ENCODE data around the gene MYH11. TPM values are rescaled to one million over a fixed set of nuclear protein-coding genes. Genes with fewer than 3 reads are reported as not detected.

Gene MYH11
- not detected for total RNA-seq

DNA sequence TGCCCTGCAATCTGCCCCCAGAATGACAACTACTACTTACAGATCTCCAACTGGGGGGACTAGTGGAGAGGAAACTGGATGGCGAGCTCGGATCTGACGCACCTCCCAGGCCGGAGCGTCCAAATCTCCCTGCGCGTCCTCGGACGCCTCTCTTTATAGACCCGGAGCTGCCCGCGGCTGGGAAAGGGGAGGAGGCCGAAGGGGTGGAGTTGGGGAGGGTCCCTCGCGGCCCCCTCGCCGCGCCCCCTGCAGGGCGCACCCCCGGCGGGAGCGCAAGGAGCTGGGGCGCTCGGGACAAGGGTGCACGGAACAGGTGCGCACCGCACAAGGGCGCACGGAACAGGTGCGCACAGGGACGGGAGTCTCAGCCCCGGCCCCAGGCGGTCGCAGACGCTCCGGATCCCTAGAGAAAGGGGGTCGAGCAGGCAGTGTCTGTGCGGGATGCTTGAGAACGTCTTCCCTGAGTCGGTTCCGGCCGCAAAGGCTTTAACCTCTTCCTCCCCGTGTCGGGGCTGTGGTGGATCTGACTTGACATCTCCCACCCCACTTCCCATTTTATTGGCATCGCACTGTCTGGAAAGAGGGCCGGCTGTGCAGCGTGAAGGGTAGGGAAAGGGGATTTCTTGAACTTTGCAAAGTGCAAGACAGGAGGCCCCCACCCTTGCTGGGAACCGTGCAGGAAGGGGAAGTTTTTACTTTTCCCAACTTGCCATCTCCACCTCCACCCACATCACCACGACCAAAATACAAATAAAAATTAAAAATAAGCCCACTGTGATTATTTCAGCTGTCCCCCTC lies at the start of gene MYH11:
Gene MYH11, minus strand, starts transcription at position 128 of the 798 bp plus-strand sequence. CDS start 18,776 bp downstream, outside the sequence.
- peak within 1 kb of the TSS; percentile 64 for H3K4me3 Mint-ChIP-seq
- no peak within 1 kb of the TSS for H3K27ac Mint-ChIP-seq
- peaks cover 8% of the 10 kb centered on the region for H3K4me1 Mint-ChIP-seq
- DNase-seq (peak; percentile 32), ATAC-seq (ENCODE audit: low read depth) (no peak)
- H3K9me3 Mint-ChIP-seq, result no peaks in the 10 kb centered on the region
- peaks cover 50% of the 10 kb centered on the region for H3K27me3 Mint-ChIP-seq
- no peaks in the 10 kb centered on the region for H3K36me3 Mint-ChIP-seq
- POLR2A ChIA-PET, result no interaction called here

DNA sequence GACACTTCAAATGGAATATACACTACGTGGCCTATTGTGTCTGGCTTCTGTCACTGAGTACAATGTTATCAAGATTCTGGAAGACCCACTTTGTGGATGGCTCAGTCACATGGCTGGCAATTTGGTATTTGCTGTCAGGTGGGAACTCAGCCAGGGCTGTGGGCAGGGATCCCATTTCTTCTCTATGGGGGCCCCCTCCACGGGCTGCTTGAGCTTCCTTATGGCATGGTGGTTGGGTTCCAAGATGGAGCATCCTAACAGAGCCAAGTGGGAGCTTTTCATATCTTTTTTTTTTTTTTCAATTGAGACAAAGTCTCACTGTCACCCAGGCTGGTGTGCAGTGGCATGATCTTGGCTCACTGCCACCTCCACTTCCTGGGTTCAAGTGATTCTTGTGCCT lies 49.6 kb upstream of the MYH11 start:
- POLR2A ChIA-PET, result interaction anchor here (2.3 kb wide), 1 partner anchor 18 kb away, joined by 6 read pairs; the partner anchor contains the start of gene CEP20
- Mint-ChIP-seq H3K4me3 (no peak overlapping the region), H3K27ac (no peak overlapping the region), H3K9me3 (peaks cover 1% of the 10 kb centered on the region), H3K4me1 (no peaks in the 10 kb centered on the region), H3K36me3 (no peaks in the 10 kb centered on the region), H3K27me3 (peaks cover 6% of the 10 kb centered on the region)
- DNase-seq (no peak), ATAC-seq (ENCODE audit: low read depth) (no peak)

DNA sequence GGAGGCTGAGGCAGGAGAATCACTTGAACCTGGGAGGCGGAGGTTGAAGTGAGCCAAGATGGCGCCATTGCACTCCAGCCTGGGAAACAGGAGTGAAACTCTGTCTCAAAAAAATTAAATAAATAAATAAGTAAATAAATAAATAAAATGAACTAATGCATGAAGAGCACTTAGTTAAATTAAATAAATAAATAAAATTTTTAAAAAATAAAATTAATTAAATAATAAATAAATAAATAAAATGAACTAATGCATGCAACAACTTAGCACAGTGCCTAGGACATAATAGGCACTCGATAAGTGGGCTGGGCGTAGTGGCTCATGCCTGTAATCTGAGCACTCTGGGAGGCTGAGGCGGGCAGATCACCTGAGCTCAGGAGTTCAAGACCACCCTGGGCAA lies 47.1 kb upstream of the MYH11 start:
- no peak overlapping the region for H3K27ac Mint-ChIP-seq
- POLR2A ChIA-PET, result no interaction called here

DNA sequence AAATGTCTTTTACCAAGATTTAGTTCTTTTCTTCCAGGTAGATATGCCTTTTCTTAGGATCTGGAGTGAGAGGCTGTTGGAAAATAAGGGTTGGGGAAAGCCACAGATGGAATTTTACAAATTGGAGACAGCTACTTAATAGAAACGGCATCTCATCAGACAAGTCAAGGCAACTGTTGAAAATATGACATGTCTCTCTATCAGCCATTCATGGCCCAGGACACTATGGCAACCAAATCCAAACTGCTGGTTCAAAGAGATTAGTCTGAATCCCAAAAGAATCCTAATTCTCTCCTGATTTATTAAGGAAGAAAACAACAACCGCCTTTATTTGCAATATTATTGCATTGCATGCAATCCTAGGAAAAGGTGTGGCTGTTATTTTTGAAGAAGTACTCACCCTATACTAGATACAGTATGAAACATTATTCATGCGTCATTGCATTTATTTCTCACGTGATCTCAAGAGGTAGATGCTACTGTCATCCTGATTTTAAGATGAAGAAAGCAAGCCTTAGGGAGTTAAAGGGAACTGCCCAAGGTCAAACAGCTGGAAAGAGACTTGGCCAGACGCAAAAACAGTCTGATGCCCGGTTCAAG lies 44.2 kb upstream of the MYH11 start:
- no peak overlapping the region for H3K4me3 Mint-ChIP-seq
- peaks cover 9% of the 10 kb centered on the region for H3K27me3 Mint-ChIP-seq
- H3K27ac Mint-ChIP-seq, result no peak overlapping the region
- peaks cover 10% of the 10 kb centered on the region for H3K4me1 Mint-ChIP-seq
- POLR2A ChIA-PET, result no interaction called here
- ATAC-seq (ENCODE audit: low read depth), result no peak
- peaks cover 1% of the 10 kb centered on the region for H3K9me3 Mint-ChIP-seq
- no peaks in the 10 kb centered on the region for H3K36me3 Mint-ChIP-seq
- DNase-seq, result no peak

More for the DNA sequence above, 47.1 kb upstream of the MYH11 start:
- Mint-ChIP-seq H3K9me3 (peaks cover 1% of the 10 kb centered on the region), H3K36me3 (no peaks in the 10 kb centered on the region), H3K4me3 (no peak overlapping the region), H3K27me3 (peaks cover 9% of the 10 kb centered on the region), H3K4me1 (peaks cover 6% of the 10 kb centered on the region)
- ATAC-seq (ENCODE audit: low read depth), result no peak
- no peak for DNase-seq

DNA sequence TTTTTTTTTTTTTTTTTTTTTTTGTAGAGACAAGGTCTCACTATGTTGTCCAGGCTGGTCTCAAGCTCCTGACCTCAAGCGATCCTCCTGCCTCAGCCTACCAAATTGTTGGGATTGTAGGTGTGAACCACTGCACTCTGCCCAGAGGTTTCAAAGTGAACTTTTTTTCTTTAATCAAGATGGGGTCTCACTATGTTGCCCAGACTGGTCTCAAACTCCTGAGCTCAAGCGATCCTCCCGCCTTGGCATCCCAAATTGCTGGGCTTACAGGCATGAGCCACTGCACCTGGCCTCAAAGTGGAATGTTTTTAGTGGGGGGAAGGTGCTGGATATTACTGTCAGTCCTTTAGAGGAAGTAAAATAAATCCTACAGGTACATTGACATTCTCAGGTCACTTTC lies 43.5 kb upstream of the MYH11 start:
- peaks cover 10% of the 10 kb centered on the region for H3K4me1 Mint-ChIP-seq
- no peak overlapping the region for H3K27ac Mint-ChIP-seq
- ATAC-seq (ENCODE audit: low read depth), result no peak
- DNase-seq, result no peak
- H3K9me3 Mint-ChIP-seq, result no peaks in the 10 kb centered on the region
- no peaks in the 10 kb centered on the region for H3K36me3 Mint-ChIP-seq
- POLR2A ChIA-PET, result no interaction called here
- H3K27me3 Mint-ChIP-seq, result peaks cover 9% of the 10 kb centered on the region
- no peak overlapping the region for H3K4me3 Mint-ChIP-seq

DNA sequence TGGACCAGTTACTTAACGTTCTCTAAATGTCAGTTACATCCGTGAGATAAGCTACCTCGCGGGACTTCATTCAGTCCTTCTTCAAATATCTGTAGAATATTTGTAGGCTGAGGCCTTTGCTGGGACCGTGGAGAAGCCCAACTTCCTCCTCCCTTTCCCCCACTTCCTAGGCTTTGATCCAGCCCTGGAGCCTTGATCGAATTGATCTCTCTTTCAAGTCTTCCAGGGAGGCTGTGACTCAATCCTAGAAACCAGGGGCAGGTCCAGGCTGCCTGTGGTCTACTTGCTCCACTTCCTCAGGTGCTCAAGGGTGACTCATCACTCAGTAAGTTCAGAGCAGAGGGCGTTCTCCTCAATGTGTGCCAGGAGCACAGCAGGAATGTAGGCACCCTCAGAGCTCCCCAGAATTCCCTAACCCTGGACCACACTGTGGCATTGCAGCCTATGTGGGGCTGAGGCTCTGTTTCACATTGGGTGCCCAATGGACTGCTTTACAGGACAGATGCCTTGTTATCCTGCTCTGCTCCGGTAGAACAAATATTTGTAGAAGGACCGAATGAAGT lies 42.8 kb upstream of the MYH11 start:
- ATAC-seq (ENCODE audit: low read depth), result peak; percentile 59
- Mint-ChIP-seq H3K4me3 (no peak overlapping the region), H3K27ac (no peak overlapping the region), H3K36me3 (no peaks in the 10 kb centered on the region), H3K27me3 (peaks cover 9% of the 10 kb centered on the region), H3K9me3 (no peaks in the 10 kb centered on the region), H3K4me1 (peaks cover 10% of the 10 kb centered on the region)
- POLR2A ChIA-PET, result no interaction called here
- DNase-seq, result no peak

DNA sequence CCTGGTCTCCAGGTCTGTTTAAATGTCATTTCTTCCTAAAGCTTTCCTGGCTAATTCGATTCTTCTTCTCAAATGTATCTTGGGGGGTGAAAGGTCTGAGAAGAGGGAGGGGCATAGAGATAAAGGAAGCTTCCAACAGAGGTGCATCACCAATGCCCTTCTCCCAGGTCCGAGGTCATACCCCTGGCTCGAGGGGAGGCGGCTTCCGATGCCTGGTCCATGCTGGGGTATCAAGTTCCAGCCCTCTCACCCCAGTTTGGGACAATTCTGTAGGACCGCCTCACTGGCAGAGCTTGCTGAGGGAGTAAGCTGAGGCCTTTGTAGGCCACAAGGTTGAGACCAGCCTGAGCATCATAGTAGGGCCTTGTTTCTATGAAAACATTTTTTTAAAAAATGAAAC lies 41.8 kb upstream of the MYH11 start:
- Mint-ChIP-seq H3K4me1 (peaks cover 10% of the 10 kb centered on the region), H3K27ac (no peak overlapping the region), H3K9me3 (no peaks in the 10 kb centered on the region), H3K27me3 (peaks cover 9% of the 10 kb centered on the region), H3K4me3 (no peak overlapping the region), H3K36me3 (no peaks in the 10 kb centered on the region)
- ATAC-seq (ENCODE audit: low read depth) (no peak), DNase-seq (no peak)
- POLR2A ChIA-PET, result interaction anchor here (1.8 kb wide), 1 partner anchor 10 kb away, joined by 6 read pairs; the partner anchor contains the start of gene CEP20

DNA sequence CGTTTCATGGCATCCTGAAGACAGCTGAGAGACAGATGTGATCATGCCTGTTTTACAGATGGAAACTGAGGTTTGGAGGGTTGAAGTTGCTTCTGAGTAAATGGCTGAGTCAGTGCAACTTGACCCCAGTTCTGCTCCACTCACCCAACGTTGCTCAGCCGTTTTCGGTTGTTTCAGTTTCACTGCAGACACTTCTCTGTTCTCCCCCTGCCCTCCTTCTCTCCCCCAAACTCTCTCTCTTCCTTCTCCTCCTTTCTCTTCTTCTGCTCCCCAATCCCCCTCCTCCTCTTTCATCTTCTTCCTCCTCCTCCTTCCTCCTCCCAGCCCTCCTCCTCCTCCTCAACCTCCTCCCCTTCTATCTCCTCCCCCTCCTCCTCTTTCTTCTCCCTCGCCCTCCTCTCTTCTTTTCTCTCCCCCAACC lies 41.0 kb upstream of the MYH11 start:
- POLR2A ChIA-PET, result interaction anchor here (0.6 to 1.8 kb wide), 2 partner anchors 10 to 15 kb away, joined by 3 to 6 read pairs; partner anchors contain the start of gene CEP20
- DNase-seq, result no peak
- Mint-ChIP-seq H3K36me3 (no peaks in the 10 kb centered on the region), H3K27me3 (peaks cover 7% of the 10 kb centered on the region), H3K4me1 (peaks cover 10% of the 10 kb centered on the region), H3K27ac (peak overlapping the region; percentile 70), H3K4me3 (peak overlapping the region; percentile 47), H3K9me3 (no peaks in the 10 kb centered on the region)
- no peak for ATAC-seq (ENCODE audit: low read depth)

DNA sequence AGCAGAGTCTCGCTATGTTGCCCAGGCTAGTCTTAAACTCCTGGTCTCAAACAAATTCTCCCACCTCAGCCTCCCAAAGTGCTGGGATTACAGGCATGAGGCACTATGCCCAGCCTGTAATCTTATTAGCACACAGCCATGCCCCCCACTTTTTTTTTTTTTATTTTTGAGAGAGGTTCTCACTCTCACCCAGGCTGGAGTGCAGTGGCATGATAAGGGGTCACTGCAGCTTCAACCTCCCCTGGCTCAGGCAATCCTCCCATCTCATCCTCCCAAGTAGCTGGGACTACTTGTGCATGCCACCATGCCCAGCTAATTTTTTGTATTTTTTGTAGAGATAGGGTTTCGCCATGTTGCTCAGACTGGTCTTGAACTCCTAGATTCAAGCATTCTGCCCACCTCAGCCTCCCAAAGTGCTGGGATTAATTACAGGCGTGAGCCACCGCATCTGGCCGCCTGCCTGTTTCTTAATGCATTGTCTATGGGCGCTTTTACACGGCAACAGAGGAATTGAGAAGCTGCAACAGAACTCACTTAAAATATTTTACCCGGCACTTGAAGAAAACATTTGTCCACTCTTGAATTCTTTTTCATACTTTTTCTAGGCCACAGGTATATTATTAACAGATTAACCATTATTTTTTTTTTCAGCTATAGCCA lies 40.4 kb upstream of the MYH11 start:
- ATAC-seq (ENCODE audit: low read depth), result no peak
- no peaks in the 10 kb centered on the region for H3K36me3 Mint-ChIP-seq
- no peak for DNase-seq
- H3K27me3 Mint-ChIP-seq, result peaks cover 2% of the 10 kb centered on the region
- H3K27ac Mint-ChIP-seq, result no peak overlapping the region
- no peaks in the 10 kb centered on the region for H3K9me3 Mint-ChIP-seq
- H3K4me1 Mint-ChIP-seq, result peaks cover 10% of the 10 kb centered on the region
- POLR2A ChIA-PET, result interaction anchor here (0.6 to 1.8 kb wide), 2 partner anchors 9 to 16 kb away, joined by 3 to 6 read pairs; partner anchors contain the start of gene CEP20
- H3K4me3 Mint-ChIP-seq, result no peak overlapping the region

DNA sequence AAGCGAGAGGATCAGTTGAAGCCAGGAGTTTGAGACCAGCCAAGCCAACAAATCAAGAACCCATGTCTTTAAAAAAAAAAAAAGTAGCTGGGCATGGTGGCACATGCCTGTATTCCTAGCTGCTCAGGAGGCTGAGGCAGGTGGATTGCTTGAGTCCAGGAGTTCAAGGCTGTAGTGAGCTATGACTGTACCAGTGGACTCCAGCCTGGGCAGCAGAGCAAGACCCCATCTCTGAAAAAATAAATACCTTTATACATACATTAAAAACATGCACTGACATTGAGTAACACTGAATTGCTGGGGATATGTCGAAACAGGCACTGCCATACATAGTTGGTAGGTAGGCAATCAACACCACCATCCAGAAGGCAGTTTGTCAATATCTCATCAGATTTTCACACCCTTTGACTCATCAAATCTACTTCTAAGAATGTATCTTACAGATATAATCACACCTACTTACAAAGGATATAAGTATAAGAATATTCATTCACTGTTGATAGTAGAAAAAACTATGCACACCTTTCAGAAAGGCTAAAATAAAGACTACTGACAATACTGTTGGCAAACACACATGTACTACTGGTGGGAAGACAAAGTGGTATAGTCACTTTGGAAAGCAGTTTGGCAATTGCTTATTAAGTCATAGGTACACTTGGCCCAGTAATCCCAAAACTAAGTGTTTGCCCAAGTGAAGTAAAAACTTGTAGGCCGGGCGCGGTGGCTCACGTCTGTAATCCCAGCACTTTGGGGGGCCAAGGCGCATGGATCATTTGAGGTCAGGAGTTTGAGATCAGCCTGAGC lies 37.9 kb upstream of the MYH11 start:
- H3K9me3 Mint-ChIP-seq, result no peaks in the 10 kb centered on the region
- DNase-seq, result no peak
- H3K27me3 Mint-ChIP-seq, result no peaks in the 10 kb centered on the region
- H3K4me1 Mint-ChIP-seq, result peaks cover 8% of the 10 kb centered on the region
- no peak overlapping the region for H3K4me3 Mint-ChIP-seq
- ATAC-seq (ENCODE audit: low read depth), result no peak
- no peak overlapping the region for H3K27ac Mint-ChIP-seq
- POLR2A ChIA-PET, result no interaction called here
- H3K36me3 Mint-ChIP-seq, result no peaks in the 10 kb centered on the region

DNA sequence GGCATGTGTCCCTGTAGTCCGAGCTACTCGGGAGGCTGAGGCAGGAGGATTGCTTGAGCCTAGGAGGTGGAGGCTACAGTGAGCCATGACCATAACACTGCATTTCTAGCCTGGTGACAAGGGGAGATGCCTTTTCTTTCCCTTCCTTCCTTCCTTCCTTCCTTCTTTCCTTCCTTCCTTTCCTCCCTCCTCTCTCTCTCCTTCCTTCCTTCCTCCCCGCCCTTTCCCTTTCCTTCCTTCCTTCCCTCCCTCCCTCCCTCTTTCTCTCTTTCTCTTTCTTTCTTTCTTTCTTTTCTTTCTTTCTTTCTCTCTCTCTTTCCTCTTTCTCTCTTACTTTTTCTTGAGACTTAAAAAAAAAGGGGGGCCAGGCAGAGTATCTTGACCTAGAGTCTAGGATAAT lies 34.7 kb upstream of the MYH11 start:
- no peaks in the 10 kb centered on the region for H3K9me3 Mint-ChIP-seq
- no peak overlapping the region for H3K27ac Mint-ChIP-seq
- ATAC-seq (ENCODE audit: low read depth) (no peak), DNase-seq (no peak)
- peaks cover 14% of the 10 kb centered on the region for H3K4me1 Mint-ChIP-seq
- peaks cover 2% of the 10 kb centered on the region for H3K36me3 Mint-ChIP-seq
- H3K27me3 Mint-ChIP-seq, result no peaks in the 10 kb centered on the region
- H3K4me3 Mint-ChIP-seq, result no peak overlapping the region
- POLR2A ChIA-PET, result no interaction called here

DNA sequence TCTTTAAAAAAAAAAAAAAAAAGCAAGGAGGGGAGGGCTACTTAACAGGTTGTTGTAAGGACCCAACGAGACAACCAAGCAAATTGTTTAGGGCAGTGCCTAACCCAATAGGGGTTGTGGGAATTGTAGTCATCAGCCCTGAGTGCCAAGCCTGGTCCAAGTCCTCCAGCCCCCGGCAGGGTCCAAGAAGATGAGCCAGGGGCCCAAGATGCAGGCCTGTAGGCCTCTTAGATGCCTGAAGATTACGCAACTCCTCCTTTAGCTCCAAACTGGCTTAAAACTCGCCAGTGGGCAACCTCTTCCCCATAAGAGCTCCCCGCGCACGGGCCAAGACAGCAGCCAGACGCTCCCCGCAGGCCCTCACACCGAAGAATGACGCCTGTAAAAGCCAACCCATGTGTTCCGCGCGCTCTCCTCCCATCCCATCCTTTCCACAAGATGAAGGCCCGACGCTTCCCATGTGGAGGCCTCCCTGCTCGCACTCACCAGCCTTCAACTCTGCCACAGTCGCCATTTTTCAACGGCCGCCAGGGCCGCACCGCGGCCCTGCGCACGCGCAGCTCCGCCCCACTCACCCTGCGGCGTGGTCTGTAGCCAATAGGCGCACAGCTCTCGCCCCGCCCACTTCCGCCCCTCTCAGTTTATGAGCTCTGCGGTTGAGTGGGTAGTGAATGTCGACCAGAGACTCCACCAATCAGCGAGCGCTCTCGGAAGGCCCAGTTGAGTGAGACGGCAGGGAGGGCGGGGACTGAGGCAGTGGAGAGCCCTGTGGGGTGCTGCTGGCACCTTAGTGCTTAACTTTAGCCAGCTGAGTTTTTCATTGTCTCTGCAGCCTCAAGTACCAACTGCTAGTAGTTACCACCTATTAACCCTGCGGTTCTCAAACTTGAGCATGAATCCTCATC lies 31.5 kb upstream of the MYH11 start, which contains the start of gene CEP20:
Gene CEP20, minus strand, starts transcription at position 532 of the 905 bp plus-strand sequence. Its CDS starts 18 bp downstream, at position 514.
- POLR2A ChIA-PET, result interaction anchor here (0.5 to 2.3 kb wide), 22 partner anchors 9 to 245 kb away, joined by 3 to 20 read pairs (median 4); partner anchors contain the start of gene MARF1
- no peaks in the 10 kb centered on the region for H3K27me3 Mint-ChIP-seq
- H3K4me1 Mint-ChIP-seq, result peaks cover 29% of the 10 kb centered on the region
- H3K36me3 Mint-ChIP-seq, result peaks cover 13% of the 10 kb centered on the region
- no peaks in the 10 kb centered on the region for H3K9me3 Mint-ChIP-seq
- H3K4me3 Mint-ChIP-seq, result peak within 1 kb of the TSS; percentile 96
- peak; percentile 98 for ATAC-seq (ENCODE audit: low read depth)
- peak; percentile 99 for DNase-seq
- H3K27ac Mint-ChIP-seq, result peak within 1 kb of the TSS; percentile 97

All from activated naive CD8-positive, alpha-beta T cell treated with anti-CD3 and anti-CD28 coated beads, Interleukin-2, amount 10 ng/mL, durations not matched to agents 7 days and 5 days (primary cell).